Spleen (tissue), 7 donors: ENCODE data around the gene HHAT.

Experiments used
- CTCF ChIP-seq, 11 experiments: fragments of 200-600 bp in 7 of 11; fragments of 450-650 bp in 4 of 11; sonication (generic) in 4 of 11; IDR thresholded peaks in 8 of 11; conservative IDR thresholded peaks in 3 of 11; 1 replicate in 7 of 11; 2 replicates in 4 of 11; pipeline versions ENCODE4 v1.4.0 to v1.8.0; 2016 to 2021; ENCODE audit warnings: antibody characterized with exemption in 11 of 11, inconsistent platforms in 4 of 11, mild to moderate bottlenecking in 1 of 11
- POLR2A ChIP-seq, 3 donors: fragments of 450-650 bp; IDR thresholded peaks; one replicate each; pipeline ENCODE4 v1.5.1; 2017; ENCODE audit warnings: antibody characterized with exemption in 3 of 3, mild to moderate bottlenecking in 1 of 3
- donor health status: DM: no; HTN: no; CAD: no; lungs with moderate emphysema.
- donor health status: DM: no; HTN: no; CAD: no.
- donor health status: DM: no; HTN: no; CAD: no.

GRCh38 chr1:210335001-210335400, 6.3 kb downstream of the HHAT start:
- TF ChIP-seq CTCF (IDR thresholded peaks at IDR 0.05 in 8 of 11, conservative IDR thresholded peaks at IDR 0.05 in 3 of 11) (no peak), POLR2A (IDR thresholded peaks at IDR 0.05) (no peak)
